ENCODE measurements around the gene NEURL2. TPM values are rescaled to one million over a fixed set of nuclear protein-coding genes. Genes with fewer than 3 reads are reported as not detected.

The NEURL2 gene
- total RNA-seq, 2 experiments from 2014 or later = 2.8 to 2.9 TPM

DNA sequence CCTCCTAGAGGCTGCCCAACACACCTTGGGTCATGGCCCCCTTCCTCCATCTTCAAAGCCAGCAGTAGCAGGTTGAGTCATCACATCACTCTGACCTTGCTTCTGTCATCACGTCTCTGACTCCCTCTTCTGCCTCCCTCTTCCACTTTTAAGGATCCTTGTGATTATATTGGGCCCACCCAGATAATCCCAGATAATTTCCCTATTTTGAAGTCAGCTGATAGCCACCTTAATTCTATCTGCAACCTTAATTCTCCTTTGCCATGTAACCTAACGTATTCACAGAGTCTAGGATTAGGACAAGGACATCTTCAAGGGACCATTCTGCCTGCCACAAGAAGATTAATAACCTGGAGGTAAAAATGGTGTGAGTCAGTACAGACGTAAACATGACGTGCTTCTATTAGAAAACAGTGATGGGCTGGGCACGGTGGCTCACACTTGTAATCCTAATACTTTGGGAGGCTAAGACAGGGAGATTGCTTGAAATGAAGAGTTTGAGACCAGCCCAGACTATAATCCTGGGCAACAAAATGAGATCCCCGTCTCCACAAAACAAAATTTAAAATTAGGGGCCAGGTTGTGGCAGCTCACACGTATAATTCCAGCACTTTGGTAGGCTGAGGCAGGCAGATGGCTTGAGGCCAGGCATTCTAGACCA, 30.3 kb downstream of the NEURL2 start:
- POLR2A ChIA-PET = no interaction called here

DNA sequence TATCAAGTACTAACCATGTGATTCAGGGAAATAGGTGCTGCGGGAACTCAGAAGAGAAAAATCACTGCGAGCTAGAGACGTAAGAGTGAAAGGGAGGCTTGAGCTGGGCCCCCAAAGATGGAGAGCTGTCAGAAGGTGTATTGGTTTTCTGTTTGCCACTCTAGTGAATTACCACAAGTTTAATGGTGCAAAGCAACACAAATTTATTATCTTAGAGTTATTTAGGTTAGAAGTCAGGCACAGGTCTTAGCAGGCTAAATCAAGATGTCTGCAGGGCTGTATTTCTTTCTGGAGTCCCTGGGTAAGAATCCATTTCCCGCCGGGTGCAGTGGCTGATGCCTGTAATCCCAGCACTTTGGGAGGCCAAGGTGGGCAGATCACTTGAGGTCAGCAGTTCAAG, 31.1 kb downstream of the NEURL2 start:
- CTCF ChIA-PET = no interaction called here
- POLR2A ChIA-PET = no interaction called here

More for the DNA sequence above, 30.3 kb downstream of the NEURL2 start:
- CTCF ChIA-PET = no interaction called here

DNA sequence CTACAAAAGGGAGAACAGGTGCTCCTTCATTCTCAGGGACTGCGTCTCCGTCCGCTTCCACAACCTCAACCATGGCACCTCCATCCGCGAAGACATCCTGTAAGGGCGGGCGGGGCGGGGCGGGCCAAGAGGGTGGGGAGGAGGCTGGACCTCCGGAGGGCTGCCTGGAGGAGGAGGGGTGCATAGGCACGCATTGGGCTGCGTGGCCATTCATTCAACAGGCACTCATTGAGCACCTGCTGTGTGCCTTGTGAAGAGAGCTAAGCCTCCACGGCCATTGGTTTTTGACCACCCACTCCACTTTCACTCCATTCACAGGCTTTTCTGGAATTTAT, 33.2 kb downstream of the NEURL2 start:
- CTCF ChIA-PET = interaction anchor here (0.7 kb wide), 1 partner anchor 23 kb away, joined by 3 read pairs; the partner anchor contains the start of gene ZSWIM1
- POLR2A ChIA-PET = interaction anchor here (2.2 kb wide), 1 partner anchor 23 kb away, joined by 5 read pairs; the partner anchor contains the start of gene ZSWIM1

DNA sequence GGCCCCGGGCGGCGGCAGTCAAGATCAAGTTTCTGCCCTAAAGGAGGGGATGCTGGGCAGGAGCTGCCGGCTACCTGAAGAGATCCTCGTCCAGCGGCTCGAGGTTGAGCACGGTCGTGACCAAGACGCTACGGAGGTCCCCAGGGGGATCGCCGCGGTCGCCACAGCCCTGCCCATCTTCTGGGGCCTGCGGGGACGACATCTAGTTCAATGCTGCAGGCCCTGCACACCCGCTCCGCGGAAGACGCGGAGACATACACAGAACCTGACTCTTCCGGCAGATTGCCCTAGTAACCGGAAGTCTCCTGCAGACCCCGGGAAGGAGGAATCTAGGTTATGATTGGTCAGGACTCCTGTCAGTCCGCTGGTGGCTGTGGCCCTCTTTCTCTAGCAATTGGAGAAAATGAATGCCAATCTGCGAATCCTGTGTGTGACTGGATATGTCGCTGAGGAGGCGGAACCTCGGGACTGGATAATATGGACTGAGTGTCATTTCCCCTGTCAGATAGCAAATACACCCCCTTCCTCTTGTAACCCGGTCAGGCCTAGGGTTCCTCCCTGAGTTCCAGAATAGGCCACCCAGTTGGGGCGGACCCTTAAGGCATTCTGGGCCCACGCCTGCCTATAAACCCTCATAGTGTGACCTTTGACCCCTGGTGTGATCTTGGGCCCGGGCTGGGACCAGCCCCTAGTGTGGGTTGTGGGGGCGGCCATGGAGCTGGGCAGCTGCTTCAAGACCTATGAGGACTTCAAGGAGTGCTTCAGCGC, 33.7 kb downstream of the NEURL2 start, which contains the start of the genes ACOT8 and ZSWIM3:
Gene ACOT8 (minus strand): TSS at position 279 of the 768 bp plus-strand sequence. CDS start 77 bp downstream, at position 202.
Gene ZSWIM3 (plus strand): TSS at position 501 of the 768 bp plus-strand sequence. CDS start 212 bp downstream, at position 713.
- CTCF ChIA-PET = interaction anchor here (0.7 to 1.3 kb wide), 2 partner anchors 24 kb away, joined by 3 read pairs; partner anchors contain the start of gene ZSWIM1
- POLR2A ChIA-PET = interaction anchor here (0.9 to 2.2 kb wide), 2 partner anchors 24 to 33 kb away, joined by 3 to 5 read pairs; partner anchors contain the start of gene ZSWIM1

DNA sequence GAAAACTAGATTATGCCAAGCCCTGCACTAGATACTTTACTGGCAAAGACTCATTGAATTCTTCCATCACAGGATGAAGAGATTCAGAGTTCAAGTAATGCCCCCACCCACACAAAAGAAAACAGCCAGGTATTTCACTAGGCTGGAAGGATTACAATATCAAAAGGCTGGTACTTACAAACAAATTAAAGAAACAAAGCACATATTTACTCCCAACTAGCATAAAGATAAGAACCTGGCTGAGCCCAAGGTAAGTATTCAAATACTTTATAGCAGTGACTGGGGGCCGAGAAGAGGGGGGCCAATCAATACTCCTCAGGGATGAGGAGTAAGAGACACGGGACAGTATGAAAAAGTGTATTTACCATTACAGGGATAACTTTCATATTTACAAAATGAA, 37.5 kb downstream of the NEURL2 start:
- CTCF ChIA-PET = no interaction called here

DNA sequence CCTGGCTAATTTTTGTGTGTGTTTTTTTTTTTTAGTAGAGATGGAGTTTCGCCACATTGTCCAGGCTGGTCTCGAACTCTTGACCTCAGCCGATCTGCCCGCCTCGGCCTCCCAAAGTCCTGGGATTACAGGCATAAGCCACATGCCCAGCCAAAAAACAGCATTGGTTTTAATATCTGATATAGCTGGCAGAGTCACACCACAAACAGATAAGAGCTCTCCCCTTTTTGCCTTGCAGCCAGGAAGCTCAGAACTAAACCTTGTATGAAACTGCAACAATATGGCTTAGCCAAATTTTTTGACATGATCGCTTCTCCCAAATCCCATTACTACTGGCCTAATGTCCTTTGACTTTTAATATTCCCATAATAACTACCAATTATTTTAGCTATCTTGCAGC, 38.7 kb downstream of the NEURL2 start:
- ChIA-PET POLR2A (no interaction called here), CTCF (interaction anchor here (0.8 to 1.7 kb wide), 2 partner anchors 53 to 113 kb away, joined by 3 to 4 read pairs; no protein-coding TSS in a partner anchor)

More for the DNA sequence above, 37.5 kb downstream of the NEURL2 start:
- POLR2A ChIA-PET = interaction anchor here (1.0 kb wide), 1 partner anchor 74 kb away, joined by 3 read pairs; no protein-coding TSS in a partner anchor

DNA sequence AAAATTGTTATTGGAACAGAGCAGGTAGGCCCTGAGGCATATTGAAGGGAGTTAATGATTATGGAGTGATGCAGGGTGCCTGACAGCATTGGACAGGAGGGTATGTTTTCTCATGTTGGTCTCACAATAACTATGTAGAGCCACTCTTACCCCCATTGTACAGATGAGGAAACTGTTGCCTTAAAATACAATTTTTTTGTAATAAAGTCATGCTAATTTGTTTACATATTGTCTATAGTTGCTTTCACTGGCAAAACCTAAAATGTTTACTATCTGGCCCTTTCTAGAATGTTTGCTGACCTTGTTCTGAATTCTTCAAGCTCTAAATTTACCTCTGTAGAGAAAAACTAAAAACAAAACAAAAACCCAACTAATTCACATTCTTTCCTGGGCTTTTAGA, 39.5 kb downstream of the NEURL2 start:
- CTCF ChIA-PET = interaction anchor here (1.7 kb wide), 1 partner anchor 52 kb away, joined by 4 read pairs; no protein-coding TSS in a partner anchor
- POLR2A ChIA-PET = interaction anchor here (0.6 kb wide), 1 partner anchor 114 kb away, joined by 3 read pairs; no protein-coding TSS in a partner anchor

DNA sequence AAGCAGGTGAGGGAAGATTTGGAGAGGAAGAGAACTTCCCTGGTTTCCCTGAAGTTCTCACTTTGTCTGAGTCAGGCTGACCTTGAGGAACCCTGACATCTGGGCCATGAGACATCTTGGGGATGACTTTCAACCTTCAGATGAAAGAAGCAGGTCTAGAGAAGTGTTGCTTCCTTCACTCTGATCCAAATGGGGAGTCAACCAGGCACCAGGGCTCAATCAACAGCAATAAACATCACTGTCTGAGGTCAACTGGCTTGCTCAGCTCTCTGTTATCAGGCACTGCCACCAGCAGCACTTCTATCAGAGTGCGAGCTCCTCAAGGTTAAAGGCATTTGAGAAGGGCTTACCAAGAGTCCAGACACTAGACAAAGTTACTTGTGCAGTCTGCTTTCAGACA, 40.1 kb downstream of the NEURL2 start:
- ChIA-PET POLR2A (interaction anchor here (0.6 kb wide), 1 partner anchor 115 kb away, joined by 3 read pairs; no protein-coding TSS in a partner anchor), CTCF (no interaction called here)

DNA sequence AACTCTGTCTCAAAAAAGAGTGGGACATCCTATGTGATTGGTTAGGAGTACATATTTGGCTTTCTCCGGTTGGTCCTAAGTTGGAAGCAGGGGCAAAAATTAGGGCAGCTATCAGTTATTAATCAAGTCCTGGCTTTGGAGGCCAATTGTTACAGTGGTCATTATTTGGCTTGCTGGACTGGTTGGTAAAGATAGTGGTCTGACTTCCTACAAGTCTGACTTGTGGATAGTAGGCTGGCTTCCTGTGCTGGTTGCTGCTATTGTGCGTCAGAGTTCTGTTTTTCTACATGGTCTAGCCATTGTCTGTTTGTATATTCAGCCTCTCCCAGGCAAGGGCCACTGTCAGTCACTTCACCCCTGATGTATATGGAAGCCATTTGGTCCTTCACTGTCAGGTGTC, 40.8 kb downstream of the NEURL2 start:
- ChIA-PET POLR2A (no interaction called here), CTCF (no interaction called here)

DNA sequence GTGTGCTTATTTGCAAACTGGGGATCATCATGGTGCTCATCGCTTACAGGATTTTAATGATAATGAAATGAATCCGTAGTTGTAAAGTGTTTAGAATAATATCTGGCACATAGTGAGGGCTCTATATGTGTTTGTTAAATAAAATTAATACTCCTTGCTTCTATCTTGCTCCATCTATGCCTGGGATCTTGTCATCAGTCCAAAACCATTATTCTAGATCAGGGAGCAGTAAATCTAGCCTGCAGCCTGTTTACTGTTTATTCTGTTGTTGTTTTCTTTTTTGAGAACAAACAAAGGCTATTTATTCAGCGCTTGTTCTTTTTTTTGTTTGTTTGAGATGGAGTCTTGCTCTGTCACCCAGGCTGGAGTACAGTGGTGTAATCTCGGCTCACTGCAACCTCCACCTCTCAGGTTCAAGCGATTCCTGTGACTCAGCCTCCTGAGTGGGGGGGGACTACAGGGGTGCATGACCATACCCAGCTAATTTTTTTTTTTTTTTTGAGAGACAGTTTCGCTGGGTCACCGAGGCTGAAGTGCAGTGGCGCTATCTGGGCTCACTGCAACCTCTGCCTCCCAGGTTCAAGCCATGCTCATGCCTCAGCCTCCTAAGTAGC, 41.9 kb downstream of the NEURL2 start:
- ChIA-PET CTCF (interaction anchor here (1.5 kb wide), 1 partner anchor 50 kb away, joined by 5 read pairs; no protein-coding TSS in a partner anchor), POLR2A (no interaction called here)

DNA sequence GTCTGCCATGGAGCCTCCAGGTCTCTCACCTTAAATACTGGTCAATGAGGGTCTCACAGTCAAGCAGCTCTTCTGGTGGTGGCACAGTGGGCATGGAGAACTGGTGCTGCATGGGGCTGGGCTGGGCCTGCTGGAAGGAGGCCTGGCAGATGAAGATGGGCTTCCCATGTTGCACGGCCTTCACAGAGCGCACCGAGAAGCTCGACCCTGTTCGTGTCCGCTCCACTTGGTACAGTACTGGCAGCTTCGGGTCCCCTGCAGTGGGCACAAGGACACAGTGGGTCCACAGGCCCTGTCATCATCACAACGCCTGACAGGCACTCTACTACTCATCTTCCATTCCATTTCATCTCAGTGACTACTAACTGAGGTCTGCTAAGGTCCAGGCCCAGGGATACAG, 42.6 kb downstream of the NEURL2 start:
- CTCF ChIA-PET = interaction anchor here (1.5 kb wide), 1 partner anchor 49 kb away, joined by 5 read pairs; no protein-coding TSS in a partner anchor
- POLR2A ChIA-PET = no interaction called here

DNA sequence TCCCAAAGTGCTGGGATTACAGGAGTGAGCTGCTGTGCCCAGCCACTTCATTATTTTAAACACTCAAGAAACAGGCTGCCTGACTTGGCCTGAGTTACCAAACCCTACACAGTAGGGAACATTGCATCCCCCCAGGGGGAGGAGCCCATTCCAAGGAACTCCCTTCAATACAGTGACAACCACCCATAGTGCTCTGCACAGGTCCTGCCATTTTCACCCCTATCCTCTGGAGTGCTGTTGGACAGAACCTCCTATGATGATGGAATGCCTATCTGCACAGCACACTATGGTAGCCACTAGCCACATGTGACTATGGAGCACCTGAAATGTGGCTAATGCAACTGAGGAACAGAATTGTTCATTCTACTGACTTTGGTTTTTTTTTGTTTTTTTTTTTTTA, 45.6 kb downstream of the NEURL2 start:
- ChIA-PET POLR2A (no interaction called here), CTCF (no interaction called here)

DNA sequence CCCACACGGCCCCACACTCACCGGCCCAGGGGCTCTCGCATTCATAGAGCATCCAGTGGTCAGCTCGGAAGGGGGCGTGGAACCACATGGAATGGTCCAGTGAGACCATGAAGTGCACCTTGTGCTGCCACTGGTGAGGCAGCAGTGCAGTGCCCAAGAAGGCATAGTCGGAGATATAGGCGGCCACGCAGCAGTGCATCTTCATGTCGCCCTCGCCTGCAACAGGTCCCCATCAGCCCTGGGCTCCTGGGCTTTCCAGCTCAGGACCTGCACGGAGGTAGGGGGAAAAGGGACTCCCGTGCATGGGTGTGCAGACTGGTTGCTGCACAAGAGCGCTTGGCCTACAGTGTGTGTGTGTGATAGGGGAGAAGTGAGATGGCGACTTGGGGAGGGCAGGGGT, 47.5 kb downstream of the NEURL2 start:
- ChIA-PET POLR2A (no interaction called here), CTCF (interaction anchor here (0.5 to 1.0 kb wide), 2 partner anchors 37 to 41 kb away, joined by 3 to 4 read pairs; partner anchors contain the start of gene ZSWIM1)

DNA sequence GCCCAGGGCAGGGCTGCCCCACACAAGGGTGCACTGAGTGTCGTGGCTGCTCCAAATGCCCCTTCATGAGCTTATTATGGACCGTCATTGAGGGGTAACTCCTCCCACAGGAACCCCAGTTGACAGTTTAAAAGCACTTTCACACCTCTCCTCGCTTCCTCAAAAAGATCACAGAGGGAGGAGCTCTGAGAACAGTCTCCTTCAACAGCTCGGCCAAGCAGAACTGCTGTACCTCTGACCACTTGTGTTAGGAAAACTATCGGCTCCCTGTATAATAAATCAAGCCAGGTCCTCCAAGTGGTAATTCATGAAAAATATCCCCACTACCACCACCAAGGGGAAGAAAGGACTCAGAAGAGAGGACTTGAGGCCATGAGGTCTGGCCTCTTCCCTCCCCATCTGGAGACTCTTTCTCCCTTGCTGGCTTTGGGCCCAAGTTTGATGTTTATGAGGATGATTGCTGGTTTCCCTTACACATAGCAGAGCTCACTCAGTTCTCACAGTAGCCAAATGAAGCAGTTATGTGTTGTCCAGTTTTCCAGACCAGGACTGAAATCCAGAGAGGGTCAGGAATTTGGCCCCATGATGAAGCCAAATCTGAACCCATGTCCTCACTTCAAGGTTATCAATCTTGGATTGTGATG, 48.7 kb downstream of the NEURL2 start:
- ChIA-PET POLR2A (no interaction called here), CTCF (no interaction called here)

DNA sequence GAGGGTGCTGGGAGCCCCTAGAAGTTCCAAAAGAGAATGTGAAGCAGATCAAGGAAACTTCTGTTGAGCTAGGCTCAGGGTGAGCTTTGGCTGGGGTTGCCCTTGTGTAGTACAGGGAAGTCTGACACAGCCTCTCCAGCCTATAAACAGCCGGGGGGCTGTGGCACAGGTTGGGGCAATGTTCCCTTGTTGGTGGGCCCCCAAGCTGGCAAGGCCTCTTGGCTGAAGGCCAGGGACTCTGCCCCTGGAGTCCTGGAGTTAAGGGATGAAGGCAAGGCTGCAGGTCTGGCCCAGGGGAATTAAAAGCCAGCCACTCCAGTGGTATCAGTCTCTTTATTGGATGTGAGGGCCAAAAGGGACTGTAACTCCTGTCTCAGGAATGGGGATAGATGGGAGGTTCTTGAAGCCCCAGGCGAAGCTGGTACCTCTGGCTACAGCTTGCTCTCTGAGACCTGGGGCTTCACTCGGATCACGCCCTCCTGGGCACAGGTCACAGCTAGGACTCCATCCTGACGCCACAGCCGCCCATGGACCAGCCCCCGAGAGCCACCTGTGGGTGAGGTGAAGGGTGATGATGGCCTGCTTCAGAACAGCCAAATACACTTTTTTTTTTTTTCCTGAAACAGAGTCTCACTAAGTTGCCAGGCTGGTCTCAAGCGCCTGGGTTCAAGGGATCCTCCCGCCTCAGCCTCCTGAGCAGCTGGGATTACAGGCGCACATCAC, 49.4 kb downstream of the NEURL2 start:
- CTCF ChIA-PET = no interaction called here
- POLR2A ChIA-PET = interaction anchor here (0.7 kb wide), 1 partner anchor 24 kb away, joined by 5 read pairs; no protein-coding TSS in a partner anchor

DNA sequence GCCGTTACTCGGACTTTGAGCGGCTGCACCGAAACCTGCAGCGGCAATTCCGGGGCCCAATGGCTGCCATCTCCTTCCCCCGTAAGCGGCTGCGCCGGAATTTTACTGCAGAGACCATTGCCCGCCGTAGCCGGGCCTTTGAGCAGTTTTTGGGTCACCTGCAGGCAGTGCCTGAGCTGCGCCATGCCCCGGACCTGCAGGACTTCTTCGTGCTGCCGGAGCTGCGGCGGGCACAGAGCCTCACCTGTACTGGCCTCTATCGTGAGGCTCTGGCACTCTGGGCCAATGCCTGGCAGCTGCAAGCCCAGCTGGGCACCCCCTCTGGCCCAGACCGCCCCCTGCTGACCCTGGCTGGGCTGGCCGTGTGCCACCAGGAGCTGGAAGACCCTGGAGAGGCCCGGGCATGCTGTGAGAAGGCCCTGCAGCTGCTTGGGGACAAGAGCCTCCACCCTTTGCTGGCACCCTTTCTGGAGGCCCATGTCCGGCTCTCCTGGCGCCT, 50.3 kb downstream of the NEURL2 start:
- CTCF ChIA-PET = no interaction called here
- POLR2A ChIA-PET = no interaction called here
